OCI-LY1 (cell line): Measurements from ENCODE around the gene PITPNM3.

Experiments used
- H2AFZ ChIP-seq: fragments of 200-600 bp; sonication (generic), shearing (Covaris generic); 2 replicates; pipeline ENCODE4 v1.6.0; 2014; ENCODE audit warnings: antibody characterized with exemption, mild to moderate bottlenecking, low read length
- H3F3A ChIP-seq: fragments of 200-600 bp; sonication (generic), shearing (Covaris generic); 2 replicates; pipeline ENCODE4 v1.6.0; 2014; ENCODE audit warnings: mild to moderate bottlenecking, antibody characterized with exemption, low read length, moderate library complexity; ENCODE audit not compliant: insufficient read depth
- H3K27ac ChIP-seq: fragments of 200-600 bp; sonication (generic); 2 replicates; pipeline ENCODE4 v1.5.1; 2014; ENCODE audit warnings: low read length, mixed run types, mild to moderate bottlenecking, low read depth; ENCODE audit not compliant: poor library complexity, severe bottlenecking
- H3K27me3 ChIP-seq: fragments of 200-600 bp; sonication (generic); 2 replicates; pipeline ENCODE4 v1.6.0; 2014; ENCODE audit warnings: antibody characterized with exemption, mild to moderate bottlenecking, low read length, moderate library complexity; ENCODE audit not compliant: insufficient read depth
- H3K36me3 ChIP-seq: fragments of 200-600 bp; sonication (generic); 2 replicates; pipeline ENCODE4 v1.6.1; 2014; ENCODE audit warnings: mild to moderate bottlenecking, antibody characterized with exemption, low read length, moderate library complexity, mixed read lengths; ENCODE audit not compliant: insufficient read depth
- H3K4me1 ChIP-seq: fragments of 200-600 bp; sonication (generic); 2 replicates; pipeline ENCODE4 v1.5.1; 2014; ENCODE audit warnings: mild to moderate bottlenecking, low read length, moderate library complexity; ENCODE audit not compliant: insufficient read depth, severe bottlenecking
- H3K4me2 ChIP-seq: fragments of 200-600 bp; sonication (generic), shearing (Covaris generic); 2 replicates; pipeline ENCODE4 v1.6.1; 2014; ENCODE audit warnings: low read length
- H3K4me3 ChIP-seq: fragments of 200-600 bp; sonication (generic); 2 replicates; pipeline ENCODE4 v1.5.1; 2014; ENCODE audit warnings: low read length, low read depth, mild to moderate bottlenecking, mixed read lengths; ENCODE audit not compliant: poor library complexity, severe bottlenecking
- H3K79me2 ChIP-seq: fragments of 200-600 bp; shearing (Covaris generic); 2 replicates; pipeline ENCODE4 v1.6.1; 2016; ENCODE audit warnings: mixed run types, low read length, mixed read lengths; ENCODE audit not compliant: insufficient read depth
- H3K9ac ChIP-seq: fragments of 200-600 bp; sonication (generic), shearing (Covaris generic); 2 replicates; pipeline ENCODE4 v1.6.1; 2014; ENCODE audit warnings: mild to moderate bottlenecking, low read length, mixed read lengths
- H3K9me2 ChIP-seq: fragments of 200-600 bp; sonication (generic), shearing (Covaris generic); 2 replicates; pipeline ENCODE4 v1.6.1; 2014; ENCODE audit warnings: low read depth, mild to moderate bottlenecking, low read length, mixed read lengths
- H3K9me3 ChIP-seq: fragments of 200-600 bp; shearing (Covaris generic); 2 replicates; pipeline ENCODE4 v1.6.1; 2014; ENCODE audit warnings: low read length, mixed read lengths
- H4K20me1 ChIP-seq: fragments of 200-600 bp; sonication (generic), shearing (Covaris generic); 2 replicates; pipeline ENCODE4 v1.6.0; 2016; ENCODE audit warnings: mild to moderate bottlenecking, low read length; ENCODE audit not compliant: insufficient read depth
- CTCF ChIP-seq: fragments of 200-600 bp; sonication (generic), shearing (Covaris generic); IDR thresholded peaks from 2 replicates; pipeline ENCODE4 v1.5.1; 2017; ENCODE audit warnings: mild to moderate bottlenecking, antibody characterized with exemption, low read length, moderate library complexity, mixed read lengths
- EZH2 ChIP-seq: fragments of 200-600 bp; sonication (generic), shearing (Covaris generic); IDR thresholded peaks from 2 replicates; pipeline ENCODE4 v1.8.0; 2017; ENCODE audit warnings: borderline replicate concordance, mixed run types, mild to moderate bottlenecking, antibody characterized with exemption, low read length, moderate library complexity, mixed read lengths

The PITPNM3 gene

GRCh38 chr17:6413065-6413464 is 143.3 kb downstream of the PITPNM3 start:
- TF ChIP-seq CTCF = peak; percentile 59; the same call in 1 of the 2 replicates
- TF ChIP-seq EZH2 = no peak
- no peaks in the 10 kb centered on the region for H3F3A ChIP-seq
- no peak overlapping the region for H3K4me3 ChIP-seq
- no peaks in the 10 kb centered on the region for H3K79me2 ChIP-seq
- H3K27ac ChIP-seq = no peak overlapping the region
- no peak overlapping the region for H2AFZ ChIP-seq
- no peaks in the 10 kb centered on the region for H3K4me1 ChIP-seq
- H3K9me2 ChIP-seq = no peaks in the 10 kb centered on the region
- H4K20me1 ChIP-seq = no peaks in the 10 kb centered on the region
- H3K9me3 ChIP-seq = no peaks in the 10 kb centered on the region
- H3K27me3 ChIP-seq = peaks cover 4% of the 10 kb centered on the region; the same call in 1 of the 2 replicates
- no peak overlapping the region for H3K4me2 ChIP-seq
- H3K9ac ChIP-seq = no peak overlapping the region
- no peaks in the 10 kb centered on the region for H3K36me3 ChIP-seq

- no peak for TF ChIP-seq EZH2
- TF ChIP-seq CTCF = no peak
- peaks cover 4% of the 10 kb centered on the region; the same call in 1 of the 2 replicates for H3K27me3 ChIP-seq
Observed at GRCh38 chr17:6408735-6409134, 147.6 kb downstream of the PITPNM3 start.

GRCh38 chr17:6408276-6408675 is 148.1 kb downstream of the PITPNM3 start:
- Histone ChIP-seq H3K79me2 (no peaks in the 10 kb centered on the region), H3F3A (no peaks in the 10 kb centered on the region), H2AFZ (no peak overlapping the region), H3K4me3 (no peak overlapping the region), H4K20me1 (no peaks in the 10 kb centered on the region), H3K36me3 (no peaks in the 10 kb centered on the region), H3K27me3 (peaks cover 4% of the 10 kb centered on the region; the same call in 1 of the 2 replicates), H3K9me3 (no peaks in the 10 kb centered on the region), H3K4me2 (no peak overlapping the region), H3K27ac (no peak overlapping the region), H3K4me1 (no peaks in the 10 kb centered on the region), H3K9me2 (no peaks in the 10 kb centered on the region), H3K9ac (no peak overlapping the region)
- TF ChIP-seq EZH2 = no peak
- TF ChIP-seq CTCF = no peak

More at GRCh38 chr17:6408735-6409134, 147.6 kb downstream of the PITPNM3 start:
- H3K9me3 ChIP-seq = no peaks in the 10 kb centered on the region
- no peaks in the 10 kb centered on the region for H3K36me3 ChIP-seq
- H3K9ac ChIP-seq = no peak overlapping the region
- no peaks in the 10 kb centered on the region for H4K20me1 ChIP-seq
- H3F3A ChIP-seq = no peaks in the 10 kb centered on the region
- no peak overlapping the region for H3K4me3 ChIP-seq
- no peak overlapping the region for H3K4me2 ChIP-seq
- no peak overlapping the region for H2AFZ ChIP-seq
- no peaks in the 10 kb centered on the region for H3K4me1 ChIP-seq
- H3K27ac ChIP-seq = no peak overlapping the region
- H3K79me2 ChIP-seq = no peaks in the 10 kb centered on the region
- no peaks in the 10 kb centered on the region for H3K9me2 ChIP-seq
